Keratinocyte (primary cell): ENCODE results near the gene OR6C4. TPM values are rescaled to one million over a fixed set of nuclear protein-coding genes. Genes with fewer than 3 reads are reported as not detected.

Experiments
- DNase-seq: peaks from one replicate; pipeline ENCODE4 v3.0.0-alpha.2; 2011; ENCODE audit warnings: low read depth, missing footprints, low spot score
- FAIRE-seq: peaks from 2 replicates; lab custom pipeline; 2011; peaks lifted over from hg19 to GRCh38; lab: Jason Lieb, UNC
- H2AFZ ChIP-seq: 2 replicates; pipeline ENCODE4 v1.6.0; 2012; ENCODE audit warnings: low read length, control low read depth, inconsistent platforms; ENCODE audit not compliant: control insufficient read depth
- H3K27ac ChIP-seq: 2 replicates; pipeline ENCODE4 v1.5.1; 2011; ENCODE audit warnings: low read length; ENCODE audit not compliant: control insufficient read depth, insufficient read depth
- H3K27me3 ChIP-seq: 3 replicates; pipeline ENCODE4 v1.6.0; 2011; ENCODE audit warnings: low read length; ENCODE audit not compliant: control insufficient read depth, insufficient read depth; ENCODE audit errors: extremely low read depth
- H3K36me3 ChIP-seq, 2 experiments: 2 replicates in 1 of 2; 3 replicates in 1 of 2; pipeline ENCODE4 v1.5.1; 2011; ENCODE audit warnings: low read length in 2 of 2, mild to moderate bottlenecking in 1 of 2; ENCODE audit not compliant: control insufficient read depth in 2 of 2, insufficient read depth in 2 of 2; ENCODE audit errors: extremely low read depth in 1 of 2
- H3K4me1 ChIP-seq: 3 replicates; pipeline ENCODE4 v1.5.1; 2011; ENCODE audit warnings: low read length; ENCODE audit not compliant: control insufficient read depth, insufficient read depth; ENCODE audit errors: extremely low read depth
- H3K4me2 ChIP-seq: 3 replicates; pipeline ENCODE4 v1.6.0; 2011; ENCODE audit warnings: low read depth, low read length; ENCODE audit not compliant: control insufficient read depth, insufficient read depth; ENCODE audit errors: extremely low read depth
- H3K4me3 ChIP-seq, 3 experiments: fragments of 200-600 bp in 1 of 3; sonication (generic) in 1 of 3; 2 replicates in 2 of 3; 3 replicates in 1 of 3; pipeline ENCODE4 v1.5.1; 2011 to 2016; ENCODE audit warnings: low read length in 3 of 3, mild to moderate bottlenecking in 3 of 3, control low read depth in 2 of 3, inconsistent platforms in 1 of 3, low read depth in 1 of 3, mixed read lengths in 1 of 3, mixed run types in 1 of 3, moderate library complexity in 1 of 3; ENCODE audit not compliant: control insufficient read depth in 2 of 3, insufficient read depth in 2 of 3; ENCODE audit errors: extremely low read depth in 1 of 3
- H3K79me2 ChIP-seq: 2 replicates; pipeline ENCODE4 v1.6.0; 2012; ENCODE audit warnings: low read length; ENCODE audit not compliant: control insufficient read depth, insufficient read depth
- H3K9ac ChIP-seq: 3 replicates; pipeline ENCODE4 v1.6.0; 2011; ENCODE audit warnings: low read length; ENCODE audit not compliant: control insufficient read depth, insufficient read depth; ENCODE audit errors: extremely low read depth
- H3K9me1 ChIP-seq: 3 replicates; pipeline ENCODE4 v1.6.0; 2011; ENCODE audit warnings: low read length; ENCODE audit not compliant: control insufficient read depth, insufficient read depth; ENCODE audit errors: extremely low read depth
- H3K9me3 ChIP-seq: 2 replicates; pipeline ENCODE4 v1.5.1; 2012; ENCODE audit warnings: low read depth, low read length; ENCODE audit not compliant: control insufficient read depth
- H4K20me1 ChIP-seq: 3 replicates; pipeline ENCODE4 v1.6.0; 2011; ENCODE audit warnings: low read length; ENCODE audit not compliant: control insufficient read depth, insufficient read depth; ENCODE audit errors: extremely low read depth
- CTCF ChIP-seq, 3 experiments: IDR thresholded peaks in 1 of 3; conservative IDR thresholded peaks in 1 of 3; optimal IDR thresholded peaks in 1 of 3; 2 replicates in 2 of 3; 3 replicates in 1 of 3; pipeline versions ENCODE3 to v1.5.1; 2011; ENCODE audit warnings: low read length in 3 of 3, mild to moderate bottlenecking in 3 of 3, moderate library complexity in 2 of 3, control low read depth in 1 of 3, inconsistent platforms in 1 of 3; ENCODE audit not compliant: insufficient read depth in 2 of 3; ENCODE audit errors: extremely low read depth in 1 of 3
- EZH2 ChIP-seq: IDR thresholded peaks from one replicate; pipeline ENCODE4 v1.6.1; 2012; ENCODE audit warnings: inconsistent platforms, mild to moderate bottlenecking, low read length, moderate library complexity
- dilution Hi-C: fragments of 300-500 bp; cut with MboI; formaldehyde crosslinking; loops from one replicate; pipeline ENCODE4 v1.7.0; 2020; ENCODE audit warnings: low sequenced_read_pairs; ENCODE audit not compliant: extremely low pct_ligation_motif_present
- polyA plus RNA-seq, 5 experiments: library from polyadenylated mRNA; depleted of rRNA in 3 of 5; stranded (reverse) in 3 of 5; stranded (forward) in 1 of 5; unstranded in 1 of 5; fragments of >200 nt; gene quantifications; 1 replicate in 1 of 5; 2 replicates in 3 of 5; 3 replicates in 1 of 5; pipeline versions ENCODE4 v1.2.1 to v1.2.3, GENCODE V29; 2011 to 2012; ENCODE audit warnings: missing spikeins in 2 of 5, low read depth in 1 of 5, low replicate concordance in 1 of 5

OR6C4 gene
- polyA plus RNA-seq, 1 donor (not counting 4 experiments of a cell fraction or from before 2014, with no cell fraction given), result not detected

GRCh38 chr12:55501601-55502000 lies 47.8 kb upstream of the OR6C4 start:
- no peaks in the 10 kb centered on the region for H4K20me1 ChIP-seq
- dilution Hi-C loops, result no loop called here
- H3K9me1 ChIP-seq, result no peaks in the 10 kb centered on the region
- H3K4me1 ChIP-seq, result no peaks in the 10 kb centered on the region
- H3K4me2 ChIP-seq, result no peak overlapping the region
- H3K27ac ChIP-seq, result no peak overlapping the region
- no peak overlapping the region for H2AFZ ChIP-seq
- H3K27me3 ChIP-seq, result no peaks in the 10 kb centered on the region
- H3K36me3 ChIP-seq, result no peaks in the 10 kb centered on the region
- FAIRE-seq (no peak), DNase-seq (no peak)
- H3K9me3 ChIP-seq, result no peaks in the 10 kb centered on the region
- TF ChIP-seq CTCF (optimal IDR thresholded peaks at IDR 0.05 in 1 of 3, IDR thresholded peaks at IDR 0.05 in 1 of 3, conservative IDR thresholded peaks at IDR 0.05 in 1 of 3; ENCODE audit: extremely low read depth in 1 of 3, insufficient read depth in 2 of 3, low read length in 3 of 3) (no peak), EZH2 (no peak)
- H3K79me2 ChIP-seq, result no peaks in the 10 kb centered on the region
- H3K9ac ChIP-seq, result no peak overlapping the region
- H3K4me3 ChIP-seq, result no peak overlapping the region

- no peak for DNase-seq
- Histone ChIP-seq H3K9me3 (no peaks in the 10 kb centered on the region), H3K4me1 (no peaks in the 10 kb centered on the region), H3K9me1 (no peaks in the 10 kb centered on the region), H3K9ac (no peak overlapping the region), H4K20me1 (no peaks in the 10 kb centered on the region), H3K36me3 (no peaks in the 10 kb centered on the region), H3K27me3 (no peaks in the 10 kb centered on the region), H3K4me3 (no peak overlapping the region), H3K4me2 (no peak overlapping the region), H3K27ac (no peak overlapping the region), H2AFZ (no peak overlapping the region), H3K79me2 (no peaks in the 10 kb centered on the region)
- TF ChIP-seq CTCF (optimal IDR thresholded peaks at IDR 0.05 in 1 of 3, IDR thresholded peaks at IDR 0.05 in 1 of 3, conservative IDR thresholded peaks at IDR 0.05 in 1 of 3; ENCODE audit: extremely low read depth in 1 of 3, insufficient read depth in 2 of 3, low read length in 3 of 3), result peak in 1 of 3 experiments; percentile 23
- no peak for TF ChIP-seq EZH2
- dilution Hi-C loops, result no loop called here
- no peak for FAIRE-seq
Observed at GRCh38 chr12:55515696-55516095, 33.7 kb upstream of the OR6C4 start.
